Prostate gland (tissue), 2 donors: ENCODE results near the gene MARS1. TPM values are rescaled to one million over a fixed set of nuclear protein-coding genes. Genes with fewer than 3 reads are reported as not detected.
"Not testable (repeated sequence)": the region's sequence is repeated elsewhere in the genome, so short reads cannot be mapped to it uniquely, and the experiment has no call there.

ENCODE experiments used
- DNase-seq: peaks from one replicate; pipeline ENCODE4 v3.0.0-alpha.2; 2019; ENCODE audit warnings: low spot score
- H3K27ac ChIP-seq, 2 donors: fragments of 200-600 bp; sonication (generic); 2 replicates each; pipeline ENCODE4 v1.5.1; 2017 to 2019
- H3K27me3 ChIP-seq: fragments of 200-600 bp; sonication (generic); replicated peaks from 2 replicates; pipeline ENCODE4 v1.5.1; 2019; ENCODE audit not compliant: insufficient read depth
- H3K36me3 ChIP-seq, 2 donors: fragments of 200-600 bp; sonication (generic); 1 replicate in 1 of 2; 2 replicates in 1 of 2; pipeline versions ENCODE4 v1.5.1 to v1.8.1; 2017 to 2019
- H3K4me1 ChIP-seq: fragments of 200-600 bp; sonication (generic); replicated peaks from 2 replicates; pipeline ENCODE4 v1.5.1; 2019
- H3K4me3 ChIP-seq, 2 donors: fragments of 200-600 bp; sonication (generic); 2 replicates each; pipeline ENCODE4 v1.5.1; 2017 to 2019
- H3K9me3 ChIP-seq: fragments of 200-600 bp; sonication (generic); 2 replicates; pipeline ENCODE4 v1.5.1; 2017
- POLR2A ChIP-seq: fragments of 450-650 bp; IDR thresholded peaks from one replicate; pipeline ENCODE4 v1.6.1; 2016; ENCODE audit warnings: antibody characterized with exemption, mild to moderate bottlenecking
- POLR2AphosphoS5 ChIP-seq: sonication (generic); formaldehyde crosslinking; IDR thresholded peaks from one replicate; pipeline ENCODE4 v1.6.1; 2017; ENCODE audit warnings: antibody characterized with exemption
- WGBS: methylation state at CpG from one replicate; pipeline ENCODE4 v1.1.5; 2018; 5-methylcytosine and 5-hydroxymethylcytosine counted together
- intact Hi-C: fragments of 100-400 bp; cut with DNase I; formaldehyde crosslinking; loops from one replicate; pipeline ENCODE4 v1.14.2; 2022
- total RNA-seq, 2 donors: library from RNA; depleted of rRNA; stranded (reverse); fragments of >200 nt; gene quantifications; one replicate each; pipeline ENCODE4 v1.1.0, GENCODE V29; 2016
- TF ChIP-seq, protein P1 (sequence below), 4 experiments: fragments of 200-600 bp in 2 of 4; fragments of 450-650 bp in 2 of 4; sonication (generic) in 2 of 4; IDR thresholded peaks; 1 replicate in 3 of 4; 2 replicates in 1 of 4; pipeline ENCODE4 v1.5.1; 2016 to 2019; ENCODE audit warnings: antibody characterized with exemption in 4 of 4, mild to moderate bottlenecking in 2 of 4, moderate library complexity in 2 of 4

Gene MARS1
- total RNA-seq, 2 donors from 2014 or later: 67.2 to 90.0 TPM

DNA sequence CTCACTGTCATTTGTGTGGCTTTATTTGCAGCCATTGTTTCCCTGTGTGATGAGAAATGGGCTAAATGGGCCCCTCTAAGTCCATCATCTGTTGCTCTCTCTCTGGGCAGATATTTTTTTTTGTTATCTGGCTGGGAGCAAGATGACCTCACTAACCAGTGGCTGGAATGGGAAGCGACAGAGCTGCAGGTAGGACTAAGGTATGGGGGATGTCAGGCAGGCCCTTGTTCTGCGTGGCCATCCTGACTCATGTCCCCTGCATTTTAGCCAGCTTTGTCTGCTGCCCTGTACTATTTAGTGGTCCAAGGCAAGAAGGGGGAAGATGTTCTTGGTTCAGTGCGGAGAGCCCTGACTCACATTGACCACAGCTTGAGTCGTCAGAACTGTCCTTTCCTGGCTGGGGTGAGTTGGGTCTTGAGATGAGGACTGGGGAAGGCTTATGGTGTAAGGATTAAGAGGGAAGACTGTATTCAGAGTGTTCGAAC, 1.3 kb downstream of the MARS1 start:
- no peak for DNase-seq
- no peak for TF ChIP-seq POLR2A
- no peak for TF ChIP-seq POLR2AphosphoS5
- TF ChIP-seq, protein P1, sequence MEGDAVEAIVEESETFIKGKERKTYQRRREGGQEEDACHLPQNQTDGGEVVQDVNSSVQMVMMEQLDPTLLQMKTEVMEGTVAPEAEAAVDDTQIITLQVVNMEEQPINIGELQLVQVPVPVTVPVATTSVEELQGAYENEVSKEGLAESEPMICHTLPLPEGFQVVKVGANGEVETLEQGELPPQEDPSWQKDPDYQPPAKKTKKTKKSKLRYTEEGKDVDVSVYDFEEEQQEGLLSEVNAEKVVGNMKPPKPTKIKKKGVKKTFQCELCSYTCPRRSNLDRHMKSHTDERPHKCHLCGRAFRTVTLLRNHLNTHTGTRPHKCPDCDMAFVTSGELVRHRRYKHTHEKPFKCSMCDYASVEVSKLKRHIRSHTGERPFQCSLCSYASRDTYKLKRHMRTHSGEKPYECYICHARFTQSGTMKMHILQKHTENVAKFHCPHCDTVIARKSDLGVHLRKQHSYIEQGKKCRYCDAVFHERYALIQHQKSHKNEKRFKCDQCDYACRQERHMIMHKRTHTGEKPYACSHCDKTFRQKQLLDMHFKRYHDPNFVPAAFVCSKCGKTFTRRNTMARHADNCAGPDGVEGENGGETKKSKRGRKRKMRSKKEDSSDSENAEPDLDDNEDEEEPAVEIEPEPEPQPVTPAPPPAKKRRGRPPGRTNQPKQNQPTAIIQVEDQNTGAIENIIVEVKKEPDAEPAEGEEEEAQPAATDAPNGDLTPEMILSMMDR (IDR thresholded peaks at IDR 0.05): no peak
- WGBS: 91% methylated on average over 5 of the region's 5 CpGs
- Histone ChIP-seq H3K36me3 (peaks cover 0 to 3% of the 10 kb centered on the region in 2 donors), H3K4me1 (peaks cover 10% of the 10 kb centered on the region), H3K27ac (peak overlapping the region; percentile 61 to 87), H3K9me3 (no peaks in the 10 kb centered on the region), H3K4me3 (no peak overlapping the region), H3K27me3 (no peaks in the 10 kb centered on the region)
- intact Hi-C loops: no loop called here

DNA sequence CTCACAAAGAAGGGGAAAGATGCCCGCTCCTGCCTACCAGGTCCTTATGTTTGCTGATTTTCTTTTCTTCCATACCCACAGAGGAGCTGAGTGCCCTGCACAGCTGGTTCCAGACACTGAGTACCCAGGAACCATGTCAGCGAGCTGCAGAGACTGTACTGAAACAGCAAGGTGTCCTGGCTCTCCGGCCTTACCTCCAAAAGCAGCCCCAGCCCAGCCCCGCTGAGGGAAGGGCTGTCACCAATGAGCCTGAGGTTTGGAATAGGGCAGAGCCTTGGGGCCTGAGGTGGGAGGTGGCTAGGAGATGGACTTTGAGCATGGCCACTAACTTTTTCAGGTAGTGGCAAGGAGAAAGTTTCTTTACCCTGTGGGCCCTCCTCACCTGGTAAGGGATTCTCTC, 2.3 kb downstream of the MARS1 start:
- intact Hi-C loops: no loop called here

DNA sequence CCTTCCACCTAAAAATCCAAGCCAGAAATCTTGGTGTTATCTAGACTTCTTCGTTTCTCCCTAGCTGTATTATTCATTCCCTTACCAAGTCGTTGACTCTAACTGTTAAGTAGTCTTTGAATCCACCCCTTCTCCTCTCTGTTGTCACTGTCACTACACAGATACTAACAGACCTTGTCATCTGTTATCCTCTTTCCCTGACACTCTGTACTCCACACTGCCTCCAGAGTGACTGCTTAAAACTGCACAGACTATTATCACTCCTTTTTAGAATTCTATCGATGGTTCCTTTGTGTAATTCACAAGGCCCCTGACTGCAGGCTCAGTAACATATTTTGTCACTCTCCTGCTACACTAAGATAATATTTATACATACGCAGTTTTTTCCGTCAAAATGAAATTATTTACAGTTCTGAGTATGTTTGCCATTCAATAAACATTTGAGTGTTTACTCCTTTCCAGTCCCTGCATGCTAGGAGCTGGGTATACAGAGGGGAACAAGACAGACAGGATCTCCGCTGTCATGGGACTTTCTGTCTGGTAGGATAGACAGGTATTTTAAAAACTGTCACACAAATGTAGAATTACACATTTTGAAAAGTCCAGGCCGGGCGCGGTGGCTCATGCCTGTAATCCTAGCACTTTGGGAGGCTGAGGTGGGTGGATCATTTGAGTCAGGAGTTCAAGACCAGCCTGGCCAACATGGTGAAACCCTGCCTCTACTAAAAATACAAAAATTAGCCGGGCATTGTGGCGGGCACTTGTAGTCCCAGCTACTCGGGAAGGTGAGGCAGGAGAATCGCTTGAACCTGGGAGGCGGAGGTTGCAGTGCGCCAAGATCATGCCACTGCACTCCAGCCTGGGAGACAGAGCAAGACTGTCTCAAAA, 3.8 kb downstream of the MARS1 start:
- Histone ChIP-seq H3K27me3 (no peaks in the 10 kb centered on the region), H3K9me3 (no peaks in the 10 kb centered on the region), H3K36me3 (peaks cover 0 to 3% of the 10 kb centered on the region in 2 donors), H3K4me3 (no peak overlapping the region), H3K4me1 (peaks cover 10% of the 10 kb centered on the region), H3K27ac (peak overlapping the region; percentile 75 to 87)
- intact Hi-C loops: no loop called here
- 83% methylated on average over 15 of the region's 15 CpGs for WGBS
- peak; percentile 63 for DNase-seq
- peak; percentile 84 for TF ChIP-seq POLR2AphosphoS5
- TF ChIP-seq POLR2A: no peak

More for the DNA sequence above, 2.3 kb downstream of the MARS1 start:
- no peak for DNase-seq
- TF ChIP-seq, protein P1 (IDR thresholded peaks at IDR 0.05): no peak
- no peak for TF ChIP-seq POLR2AphosphoS5
- TF ChIP-seq POLR2A: no peak
- peak overlapping the region; percentile 75 to 87 for H3K27ac ChIP-seq
- 97% methylated on average over 4 of the region's 4 CpGs for WGBS
- H3K9me3 ChIP-seq: no peaks in the 10 kb centered on the region
- H3K4me1 ChIP-seq: peaks cover 10% of the 10 kb centered on the region
- no peak overlapping the region for H3K4me3 ChIP-seq
- H3K36me3 ChIP-seq: peaks cover 0 to 3% of the 10 kb centered on the region in 2 donors
- H3K27me3 ChIP-seq: no peaks in the 10 kb centered on the region

DNA sequence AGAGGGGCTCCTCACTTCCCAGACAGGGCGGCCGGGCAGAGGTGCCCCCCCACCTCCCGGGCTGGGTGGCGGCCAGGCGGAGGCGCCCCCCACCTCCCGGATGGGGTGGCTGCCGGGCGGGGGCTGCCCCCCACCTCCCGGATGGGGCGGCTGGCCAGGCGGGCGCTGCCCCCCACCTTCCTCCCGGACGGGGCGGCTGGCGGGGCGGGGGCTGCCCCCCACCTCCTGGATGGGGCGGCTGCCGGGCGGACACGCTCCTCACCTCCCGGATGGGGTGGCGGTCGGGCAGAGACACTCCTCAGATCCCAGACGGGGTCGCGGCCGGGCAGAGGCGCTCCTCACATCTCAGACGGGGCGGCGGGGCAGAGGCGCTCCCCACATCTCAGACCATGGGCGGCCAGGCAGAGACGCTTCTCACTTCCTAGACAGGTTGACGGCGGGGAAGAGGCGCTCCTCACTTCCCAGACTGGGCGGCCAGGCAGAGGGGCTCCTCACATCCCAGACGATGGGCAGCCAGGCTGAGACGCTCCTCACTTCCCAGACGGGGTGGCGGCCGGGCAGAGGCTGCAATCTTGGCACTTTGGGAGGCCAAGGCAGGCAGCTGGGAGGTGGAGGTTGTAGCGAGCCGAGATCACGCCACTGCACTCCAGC, 7.3 kb downstream of the MARS1 start:
- H3K4me1 ChIP-seq, H3K9me3 ChIP-seq, H3K36me3 ChIP-seq, DNase-seq, intact Hi-C loops, H3K4me3 ChIP-seq, H3K27ac ChIP-seq, H3K27me3 ChIP-seq: not testable (repeated sequence)
- WGBS: 92% methylated on average over 19 of the region's 48 CpGs

DNA sequence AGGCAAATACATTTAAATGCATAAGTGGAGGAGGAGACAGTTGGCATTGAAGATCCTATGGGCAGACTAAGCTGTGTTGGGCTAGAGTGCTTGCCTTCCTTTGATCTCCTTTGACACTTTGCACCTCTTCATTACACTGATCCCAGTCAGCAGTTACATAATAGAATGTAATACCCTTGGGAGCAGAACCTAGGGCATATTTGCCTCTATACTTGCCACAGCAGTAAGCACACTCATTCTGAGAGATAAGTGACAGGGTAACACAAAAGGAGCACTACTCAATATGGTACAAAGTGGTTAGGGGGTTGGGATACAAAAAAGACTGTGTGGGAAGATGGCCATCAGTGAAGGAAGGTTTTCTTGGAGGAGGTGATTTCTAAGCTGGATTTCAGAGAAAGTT, 9.0 kb downstream of the MARS1 start:
- peaks cover 4 to 8% of the 10 kb centered on the region in 2 donors for H3K36me3 ChIP-seq
- no peak for TF ChIP-seq POLR2A
- TF ChIP-seq POLR2AphosphoS5: no peak
- TF ChIP-seq, protein P1 (IDR thresholded peaks at IDR 0.05): no peak

More for the DNA sequence above, 9.0 kb downstream of the MARS1 start:
- Histone ChIP-seq H3K4me1 (no peaks in the 10 kb centered on the region), H3K4me3 (no peak overlapping the region), H3K27ac (no peak overlapping the region), H3K9me3 (no peaks in the 10 kb centered on the region), H3K27me3 (no peaks in the 10 kb centered on the region)
- intact Hi-C loops: no loop called here
- no peak for DNase-seq
